MCF 10A (cell line): Measurements from ENCODE around the gene GALNT14. TPM values are rescaled to one million over a fixed set of nuclear protein-coding genes. Genes with fewer than 3 reads are reported as not detected.

Source experiments
- BruUV-seq: library from RNA; stranded (reverse); fragments of 400-500 nt; replicated peaks from 2 replicates; lab custom pipeline; 2021; lab: Mats Ljungman, UMichigan
- CTCF ChIA-PET: fragments of 300-600 bp; sonication (Branson Sonifier 250); formaldehyde crosslinking; extraction: SDS; loops from one replicate; lab custom pipeline; 2021; ENCODE audit warnings: antibody characterized with exemption, inconsistent platforms; lab: Yijun Ruan, JAX
- POLR2A ChIA-PET: fragments of 300-600, 350-650 bp; sonication (Branson Sonifier 250); formaldehyde crosslinking; extraction: SDS; loops from one replicate; lab custom pipeline; 2020; ENCODE audit warnings: antibody characterized with exemption, inconsistent platforms; lab: Yijun Ruan, JAX
- DNase-seq: peaks from one replicate; pipeline ENCODE4 v3.0.0-alpha.2; 2018; ENCODE audit not compliant: unreplicated experiment
- H3K27ac Mint-ChIP-seq: one replicate; pipeline ENCODE4 v1.8.0; 2022; ENCODE audit warnings: mild to moderate bottlenecking, low read depth, mixed read lengths; ENCODE audit not compliant: unreplicated experiment
- H3K27me3 Mint-ChIP-seq: one replicate; pipeline ENCODE4 v1.8.0; 2022; ENCODE audit warnings: mixed read lengths; ENCODE audit not compliant: insufficient read depth, unreplicated experiment
- H3K36me3 Mint-ChIP-seq: one replicate; pipeline ENCODE4 v1.8.0; 2022; ENCODE audit warnings: mild to moderate bottlenecking, moderate library complexity, mixed read lengths; ENCODE audit not compliant: insufficient read depth, unreplicated experiment
- H3K4me1 Mint-ChIP-seq: one replicate; pipeline ENCODE4 v1.8.0; 2022; ENCODE audit warnings: mixed read lengths; ENCODE audit not compliant: insufficient read depth, unreplicated experiment
- H3K4me3 Mint-ChIP-seq: one replicate; pipeline ENCODE4 v1.8.0; 2022; ENCODE audit warnings: mild to moderate bottlenecking, moderate library complexity, mixed read lengths; ENCODE audit not compliant: unreplicated experiment
- H3K9me3 Mint-ChIP-seq: one replicate; pipeline ENCODE4 v1.8.0; 2022; ENCODE audit warnings: mixed read lengths; ENCODE audit not compliant: unreplicated experiment
- CTCF ChIP-seq: fragments of 200-600 bp; IDR thresholded peaks from one replicate; pipeline ENCODE4 v1.8.0; 2022; ENCODE audit warnings: antibody characterized with exemption, mild to moderate bottlenecking; ENCODE audit not compliant: unreplicated experiment
- intact Hi-C: fragments of 100-400 bp; cut with micrococcal nuclease; formaldehyde crosslinking; loops from 2 replicates; pipeline ENCODE4 v1.14.1; 2022
- total RNA-seq: library from RNA; stranded (reverse); gene quantifications from 2 replicates; pipeline ENCODE4 v1.2.3, GENCODE V29; 2022

Gene GALNT14
- total RNA-seq, 1 experiment from 2014 or later = 4.6 TPM

DNA sequence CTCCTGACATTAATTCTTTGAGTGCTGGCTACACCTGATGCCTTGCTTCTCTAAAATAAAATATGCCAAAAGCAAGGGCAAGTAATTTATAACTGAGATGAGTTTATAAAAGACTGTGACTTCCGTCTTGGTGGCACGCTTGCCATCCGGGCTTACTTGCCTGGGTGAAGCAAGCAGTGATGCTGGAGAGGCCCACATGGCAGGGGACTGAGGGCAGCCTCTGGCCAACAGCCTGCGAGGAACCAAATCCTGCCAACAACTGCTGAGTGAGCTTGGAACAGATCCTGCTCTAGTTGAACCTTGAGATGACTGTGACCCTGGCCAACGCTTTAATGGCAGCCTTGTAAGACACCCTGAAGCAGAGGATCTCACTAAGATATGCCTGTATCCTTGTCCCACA is 234.9 kb downstream of the GALNT14 start:
- no peak for DNase-seq
- Mint-ChIP-seq H3K4me3 (no peak overlapping the region), H3K27ac (no peak overlapping the region), H3K27me3 (no peaks in the 10 kb centered on the region), H3K4me1 (no peaks in the 10 kb centered on the region), H3K36me3 (no peaks in the 10 kb centered on the region), H3K9me3 (no peaks in the 10 kb centered on the region)
- CTCF ChIA-PET = no interaction called here
- intact Hi-C loops = no loop called here
- TF ChIP-seq CTCF = no peak
- POLR2A ChIA-PET = no interaction called here
- no TSS peak for BruUV-seq

- no TSS peak for BruUV-seq
- CTCF ChIA-PET = no interaction called here
- no peak for DNase-seq
- Mint-ChIP-seq H3K9me3 (no peaks in the 10 kb centered on the region), H3K27me3 (no peaks in the 10 kb centered on the region), H3K4me3 (no peak overlapping the region), H3K4me1 (no peaks in the 10 kb centered on the region), H3K27ac (no peak overlapping the region), H3K36me3 (no peaks in the 10 kb centered on the region)
- no peak for TF ChIP-seq CTCF
- POLR2A ChIA-PET = no interaction called here
- intact Hi-C loops = no loop called here
These were observed 237.9 kb downstream of the GALNT14 start for GRCh38 chr2:30900381-30900780.

DNA sequence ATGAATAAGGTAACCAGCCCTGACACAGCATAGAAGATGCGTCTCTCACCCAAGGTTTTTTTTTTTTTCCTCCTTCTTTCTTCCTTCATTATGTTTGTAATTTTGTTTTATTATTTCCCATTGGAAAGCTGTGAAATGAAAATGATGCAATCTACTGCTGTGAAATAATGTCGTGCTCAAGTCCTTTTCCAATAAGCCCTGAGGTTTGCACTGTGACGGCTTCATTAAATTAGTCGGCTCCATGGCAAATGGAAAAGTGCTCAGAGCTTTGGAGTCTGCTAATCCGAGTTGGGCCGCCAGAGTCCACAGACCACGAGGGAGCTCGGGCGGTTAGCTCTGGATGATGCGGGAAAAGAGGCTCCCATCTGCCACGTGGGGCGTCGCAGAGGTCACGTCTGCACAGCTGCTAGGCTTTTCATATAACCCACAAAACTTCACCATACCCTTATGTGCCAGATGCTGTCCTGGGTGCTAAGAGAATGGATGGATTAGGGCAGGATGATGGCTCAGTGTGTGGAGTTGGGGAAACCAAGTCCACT is 238.7 kb downstream of the GALNT14 start:
- H3K36me3 Mint-ChIP-seq = no peaks in the 10 kb centered on the region
- TF ChIP-seq CTCF = no peak
- POLR2A ChIA-PET = no interaction called here
- H3K4me3 Mint-ChIP-seq = no peak overlapping the region
- no TSS peak for BruUV-seq
- CTCF ChIA-PET = interaction anchor here (0.7 kb wide), 1 partner anchor 181 kb away, joined by 3 read pairs; no protein-coding TSS in a partner anchor
- no peak overlapping the region for H3K27ac Mint-ChIP-seq
- DNase-seq = no peak
- no peaks in the 10 kb centered on the region for H3K4me1 Mint-ChIP-seq
- intact Hi-C loops = no loop called here
- H3K27me3 Mint-ChIP-seq = no peaks in the 10 kb centered on the region
- H3K9me3 Mint-ChIP-seq = no peaks in the 10 kb centered on the region

DNA sequence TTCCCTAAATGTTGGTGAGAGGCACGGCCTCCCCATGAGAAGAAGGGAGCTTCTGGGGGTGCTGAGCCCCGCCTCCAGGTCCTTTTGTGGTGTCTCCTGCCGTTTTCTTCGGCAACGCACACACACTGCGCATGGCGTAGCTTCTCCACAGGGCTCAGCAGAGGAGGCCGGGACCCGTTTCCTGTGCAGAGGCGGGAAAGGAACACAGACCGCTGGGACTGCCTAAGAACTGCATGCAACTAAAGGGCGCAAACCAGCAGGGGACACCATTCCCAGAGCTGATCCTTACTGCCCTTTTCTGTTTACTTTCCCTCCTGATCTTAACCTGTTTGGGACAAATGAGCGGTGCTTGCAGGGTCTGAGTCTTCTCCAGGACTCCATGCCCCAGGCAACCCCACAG is 240.7 kb downstream of the GALNT14 start:
- H3K27me3 Mint-ChIP-seq = peaks cover 12% of the 10 kb centered on the region
- no peaks in the 10 kb centered on the region for H3K36me3 Mint-ChIP-seq
- intact Hi-C loops = no loop called here
- CTCF ChIA-PET = interaction anchor here (2.4 kb wide), 1 partner anchor 10 kb away, joined by 6 read pairs; no protein-coding TSS in a partner anchor
- no TSS peak for BruUV-seq
- no peaks in the 10 kb centered on the region for H3K9me3 Mint-ChIP-seq
- no peak overlapping the region for H3K27ac Mint-ChIP-seq
- H3K4me3 Mint-ChIP-seq = no peak overlapping the region
- no peak for DNase-seq
- no peak for TF ChIP-seq CTCF
- POLR2A ChIA-PET = no interaction called here
- no peaks in the 10 kb centered on the region for H3K4me1 Mint-ChIP-seq
